Cardiac muscle cell (in vitro differentiated cells and primary cell): Measurements from ENCODE around the gene FAM193B. TPM values are rescaled to one million over a fixed set of nuclear protein-coding genes. Genes with fewer than 3 reads are reported as not detected.

Experiments used
- DNase-seq, 2 donors: peaks; one replicate each; pipeline versions ENCODE4 v3.0.0 to v3.0.0-alpha.2; 2010 to 2017; ENCODE audit warnings: low read depth in 1 of 2, low spot score in 1 of 2
- H3K27ac ChIP-seq: fragments of 200-600 bp; sonication (generic); 2 replicates; pipeline ENCODE4 v1.5.1; 2016
- H3K27me3 ChIP-seq: fragments of 200-600 bp; sonication (generic); 2 replicates; pipeline ENCODE4 v1.6.0; 2016; ENCODE audit warnings: control low read depth
- H3K36me3 ChIP-seq: fragments of 200-600 bp; sonication (generic); 2 replicates; pipeline ENCODE4 v1.5.1; 2016; ENCODE audit warnings: control low read depth
- H3K4me1 ChIP-seq: fragments of 200-600 bp; sonication (generic); 2 replicates; pipeline ENCODE4 v1.8.1; 2017; ENCODE audit warnings: low read depth, mild to moderate bottlenecking, mixed run types
- H3K4me3 ChIP-seq: fragments of 200-600 bp; sonication (generic); 2 replicates; pipeline ENCODE4 v1.5.1; 2016; ENCODE audit warnings: mild to moderate bottlenecking
- H3K9me3 ChIP-seq: fragments of 200-600 bp; sonication (generic); 2 replicates; pipeline ENCODE4 v1.5.1; 2017; ENCODE audit warnings: low read depth, mild to moderate bottlenecking, control low read depth
- polyA plus RNA-seq: library from polyadenylated mRNA; unstranded; fragments of >200 nt; fragmentation: Nextera tagmentation; extraction: Ambion mirVana; gene quantifications from 2 replicates; pipeline ENCODE4 v1.2.1, GENCODE V29; 2016
- total RNA-seq: library from RNA; depleted of rRNA; stranded (reverse); fragments of >200 nt; gene quantifications from 2 replicates; pipeline ENCODE4 v1.2.3, GENCODE V29; 2016
- TF ChIP-seq, protein P1 (sequence below): IDR thresholded peaks from 2 replicates; pipeline ENCODE4 v1.5.1; 2012; ENCODE audit warnings: low read depth, mild to moderate bottlenecking, low read length

Gene FAM193B
- total and polyA plus RNA-seq, 2 experiments from 2014 or later: 67.4 to 80.9 TPM

DNA sequence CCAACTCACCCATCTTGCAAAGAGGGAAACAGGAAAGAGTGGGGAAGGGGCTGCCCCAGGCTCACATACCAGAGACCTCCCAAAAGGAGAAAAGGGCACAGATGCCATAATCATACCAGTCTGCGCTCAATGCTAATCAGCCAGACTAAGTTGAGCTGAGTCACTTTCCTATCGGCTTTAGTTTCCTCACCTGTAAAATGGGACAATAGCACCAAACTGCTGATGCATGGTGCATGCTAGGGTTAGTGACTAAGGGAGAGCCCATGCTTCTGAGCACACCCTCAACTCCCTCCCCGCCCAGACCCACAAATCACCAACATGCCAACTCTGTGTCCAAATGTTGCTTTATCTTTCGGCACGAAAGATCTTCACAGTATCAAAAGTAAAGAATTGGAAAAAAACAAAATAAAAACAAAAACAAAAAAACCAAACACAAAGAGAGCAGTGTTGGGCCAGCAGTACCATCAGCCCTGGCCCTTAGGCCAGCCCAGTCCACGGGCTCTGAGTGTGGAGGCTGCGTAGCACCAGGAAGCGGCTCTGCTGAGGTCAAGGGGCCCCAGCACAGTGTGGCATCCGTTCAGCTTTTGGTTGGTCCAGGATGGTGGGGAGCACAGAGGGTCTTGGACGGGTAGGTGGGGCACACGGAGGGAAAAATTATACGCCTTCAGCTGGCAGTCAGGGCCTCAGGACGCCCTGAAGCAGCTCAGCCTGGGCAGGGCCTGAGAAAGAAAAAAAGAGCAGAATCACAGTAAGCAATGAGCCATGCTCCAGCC, 34.7 kb downstream of the FAM193B start:
- TF ChIP-seq, protein P1, sequence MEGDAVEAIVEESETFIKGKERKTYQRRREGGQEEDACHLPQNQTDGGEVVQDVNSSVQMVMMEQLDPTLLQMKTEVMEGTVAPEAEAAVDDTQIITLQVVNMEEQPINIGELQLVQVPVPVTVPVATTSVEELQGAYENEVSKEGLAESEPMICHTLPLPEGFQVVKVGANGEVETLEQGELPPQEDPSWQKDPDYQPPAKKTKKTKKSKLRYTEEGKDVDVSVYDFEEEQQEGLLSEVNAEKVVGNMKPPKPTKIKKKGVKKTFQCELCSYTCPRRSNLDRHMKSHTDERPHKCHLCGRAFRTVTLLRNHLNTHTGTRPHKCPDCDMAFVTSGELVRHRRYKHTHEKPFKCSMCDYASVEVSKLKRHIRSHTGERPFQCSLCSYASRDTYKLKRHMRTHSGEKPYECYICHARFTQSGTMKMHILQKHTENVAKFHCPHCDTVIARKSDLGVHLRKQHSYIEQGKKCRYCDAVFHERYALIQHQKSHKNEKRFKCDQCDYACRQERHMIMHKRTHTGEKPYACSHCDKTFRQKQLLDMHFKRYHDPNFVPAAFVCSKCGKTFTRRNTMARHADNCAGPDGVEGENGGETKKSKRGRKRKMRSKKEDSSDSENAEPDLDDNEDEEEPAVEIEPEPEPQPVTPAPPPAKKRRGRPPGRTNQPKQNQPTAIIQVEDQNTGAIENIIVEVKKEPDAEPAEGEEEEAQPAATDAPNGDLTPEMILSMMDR: no peak
- H3K9me3 ChIP-seq: no peaks in the 10 kb centered on the region
- H3K27ac ChIP-seq: peak overlapping the region; percentile 5
- H3K4me3 ChIP-seq: no peak overlapping the region
- H3K4me1 ChIP-seq: no peaks in the 10 kb centered on the region
- DNase-seq: no peak
- H3K27me3 ChIP-seq: no peaks in the 10 kb centered on the region
- peaks cover 37% of the 10 kb centered on the region for H3K36me3 ChIP-seq

DNA sequence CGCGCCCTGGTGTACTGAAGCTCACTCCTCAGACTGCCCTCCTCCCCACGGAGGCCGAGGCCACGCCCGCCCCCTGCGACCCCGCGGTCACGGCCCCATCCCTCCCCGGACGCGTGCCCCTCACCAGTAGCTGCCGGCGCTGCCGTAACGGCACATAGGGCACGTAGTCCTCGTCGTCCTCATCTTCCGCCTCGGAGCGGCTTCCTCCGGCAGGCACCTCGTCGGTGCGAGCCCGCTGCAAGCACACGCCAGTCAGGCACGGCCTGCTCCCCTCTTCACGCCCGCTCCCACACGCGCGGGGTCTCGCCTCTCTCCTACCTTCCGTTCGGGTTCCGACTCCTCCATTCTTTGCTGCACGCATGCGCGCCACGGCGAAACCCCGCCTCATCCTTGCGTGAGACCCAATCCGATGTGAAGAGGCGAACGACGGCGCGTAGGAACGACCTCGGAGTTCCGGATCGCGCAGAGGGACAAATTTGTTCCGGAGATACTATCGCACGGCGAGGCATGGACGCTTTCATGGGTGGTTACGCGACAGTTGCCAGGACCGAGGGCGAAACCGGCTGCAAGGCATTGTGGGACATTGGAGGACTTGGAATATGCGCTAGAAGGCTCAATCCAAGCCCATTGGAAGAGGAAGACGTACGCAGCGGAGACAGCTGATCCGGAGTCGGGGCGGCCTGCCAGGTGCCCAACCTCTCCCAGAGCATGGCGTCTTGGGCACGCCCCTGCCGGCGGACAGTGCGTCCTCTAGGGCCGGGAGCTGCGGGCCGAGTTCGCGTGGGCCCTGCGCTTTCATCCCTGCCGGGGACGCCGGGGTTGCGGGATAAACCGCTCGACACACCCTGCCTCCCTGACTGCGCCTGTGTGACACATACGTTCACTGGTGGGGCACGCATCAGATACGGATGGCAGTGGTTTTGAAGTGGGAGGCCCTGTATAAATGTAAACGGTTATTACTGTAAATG, 37.5 kb downstream of the FAM193B start, which contains the start of gene DDX41:
DDX41 (minus strand) TSS at position 361 of the 968 bp plus-strand sequence; CDS start at position 345, 16 bp downstream.
- peak within 1 kb of the TSS; percentile 75 for H3K27ac ChIP-seq
- H3K36me3 ChIP-seq: peaks cover 41% of the 10 kb centered on the region
- H3K27me3 ChIP-seq: no peaks in the 10 kb centered on the region
- H3K4me1 ChIP-seq: no peaks in the 10 kb centered on the region
- peak; percentile 99 for DNase-seq
- TF ChIP-seq, protein P1: no peak
- peak within 1 kb of the TSS; percentile 70 for H3K4me3 ChIP-seq
- H3K9me3 ChIP-seq: no peaks in the 10 kb centered on the region

DNA sequence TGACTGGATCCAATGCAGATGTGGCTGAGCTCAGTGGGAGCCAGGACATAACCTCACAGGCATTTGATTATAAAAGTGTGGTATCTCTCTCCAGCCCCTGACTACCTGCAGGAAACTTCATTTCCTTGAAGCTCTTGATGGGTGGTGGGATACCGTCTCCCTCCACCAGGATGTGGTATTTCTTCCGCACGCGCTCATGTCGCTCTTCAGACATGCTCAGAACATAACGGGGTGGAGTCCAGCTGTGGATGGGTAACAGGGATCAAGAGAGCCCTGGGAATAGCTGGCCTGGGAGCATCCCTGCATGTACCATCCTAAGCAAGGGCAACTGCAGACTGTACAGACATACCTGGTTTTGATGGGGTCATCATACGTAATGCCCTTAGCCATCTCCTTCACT, 38.8 kb downstream of the FAM193B start:
- DNase-seq: no peak
- Histone ChIP-seq H3K36me3 (peaks cover 46% of the 10 kb centered on the region), H3K27me3 (no peaks in the 10 kb centered on the region), H3K4me3 (peak overlapping the region; percentile 70), H3K4me1 (no peaks in the 10 kb centered on the region), H3K9me3 (no peaks in the 10 kb centered on the region), H3K27ac (no peak overlapping the region)
- TF ChIP-seq, protein P1: no peak

DNA sequence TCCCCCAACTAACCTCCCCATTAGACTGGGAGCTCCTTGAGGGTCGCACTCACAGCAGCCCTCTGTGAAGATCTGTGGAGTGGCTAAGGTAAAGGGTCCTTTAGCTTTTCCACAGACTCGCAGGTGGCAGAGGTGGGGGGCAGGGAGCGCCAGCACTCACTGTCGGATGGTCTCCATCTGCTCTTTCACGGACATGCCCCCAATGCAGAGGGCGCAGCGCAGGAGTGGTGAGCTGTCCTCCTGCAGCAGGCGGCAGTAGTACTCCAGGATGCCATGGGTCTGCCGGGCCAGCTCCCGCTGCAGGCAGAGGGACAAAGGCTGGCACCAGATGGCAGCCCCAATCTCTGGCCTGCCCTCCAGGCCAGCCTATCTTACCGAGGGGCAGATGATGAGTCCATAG, 39.8 kb downstream of the FAM193B start:
- peaks cover 41% of the 10 kb centered on the region for H3K36me3 ChIP-seq

DNA sequence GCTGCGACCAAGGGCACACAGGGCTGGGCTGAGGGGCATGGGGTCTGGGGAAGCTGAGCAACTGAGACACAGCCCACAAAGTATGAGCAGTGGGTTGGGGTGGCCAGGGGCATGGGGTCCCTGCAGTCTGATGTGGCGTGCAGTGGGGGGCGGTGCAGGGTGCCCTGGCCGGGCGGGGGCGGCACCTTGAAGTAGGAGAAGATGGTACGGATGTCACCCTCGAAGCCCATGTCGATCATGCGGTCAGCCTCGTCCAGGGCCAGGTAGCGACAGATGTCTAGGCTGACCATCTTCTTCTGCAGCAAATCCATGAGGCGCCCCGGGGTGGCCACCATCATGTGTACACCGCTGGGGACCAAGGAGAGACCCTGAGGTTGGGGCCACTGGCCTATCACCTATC, 40.9 kb downstream of the FAM193B start:
- H3K9me3 ChIP-seq: no peaks in the 10 kb centered on the region
- H3K27me3 ChIP-seq: no peaks in the 10 kb centered on the region
- H3K4me1 ChIP-seq: no peaks in the 10 kb centered on the region
- H3K4me3 ChIP-seq: no peak overlapping the region
- TF ChIP-seq, protein P1: no peak
- H3K27ac ChIP-seq: no peak overlapping the region
- peaks cover 40% of the 10 kb centered on the region for H3K36me3 ChIP-seq
- no peak for DNase-seq

More for the DNA sequence above, 39.8 kb downstream of the FAM193B start:
- TF ChIP-seq, protein P1: no peak
- H3K4me1 ChIP-seq: no peaks in the 10 kb centered on the region
- DNase-seq: no peak
- no peak overlapping the region for H3K27ac ChIP-seq
- no peaks in the 10 kb centered on the region for H3K27me3 ChIP-seq
- H3K4me3 ChIP-seq: no peak overlapping the region
- no peaks in the 10 kb centered on the region for H3K9me3 ChIP-seq
